Endothelial cell of umbilical vein (primary cell): ENCODE measurements around the gene ALB. TPM values are rescaled to one million over a fixed set of nuclear protein-coding genes. Genes with fewer than 3 reads are reported as not detected.

ENCODE experiments used
- BruUV-seq: library from RNA; stranded (reverse); fragments of 400-500 nt; replicated peaks from 2 replicates; lab custom pipeline; 2021; lab: Mats Ljungman, UMichigan
- CTCF ChIA-PET: fragments of 300-600, 350-600 bp; sonication (Branson Sonifier 250); formaldehyde crosslinking; loops from one replicate; lab custom pipeline; 2021; ENCODE audit warnings: antibody characterized with exemption, inconsistent platforms; lab: Charles Lee
- POLR2A ChIA-PET: fragments of 300-600, 350-600 bp; sonication (Branson Sonifier 250); formaldehyde crosslinking; loops from one replicate; lab custom pipeline; 2021; ENCODE audit warnings: antibody characterized with exemption, inconsistent platforms; lab: Charles Lee
- DNase-seq: peaks from one replicate; pipeline ENCODE4 v3.0.0-alpha.2; 2011; ENCODE audit warnings: low read depth, low spot score
- FAIRE-seq: peaks from 2 replicates; lab custom pipeline; 2011; peaks lifted over from hg19 to GRCh38; lab: Jason Lieb, UNC
- H2AFZ ChIP-seq: 2 replicates; pipeline ENCODE4 v1.6.0; 2012; ENCODE audit warnings: low read depth, low read length, control low read depth, inconsistent platforms
- H3K27ac ChIP-seq: 2 replicates; pipeline ENCODE4 v1.5.1; 2011; ENCODE audit warnings: low read depth, mild to moderate bottlenecking, control low read depth, low read length, moderate library complexity; ENCODE audit not compliant: insufficient read depth
- H3K27me3 ChIP-seq, 2 experiments: 2 replicates each; pipeline versions ENCODE4 v1.6.0 to v1.6.1; 2011; ENCODE audit warnings: low read length in 2 of 2, mixed read lengths in 1 of 2; ENCODE audit not compliant: control insufficient read depth in 2 of 2, insufficient read depth in 2 of 2
- H3K36me3 ChIP-seq, 2 experiments: 2 replicates in 1 of 2; 3 replicates in 1 of 2; pipeline ENCODE4 v1.5.1; 2011; ENCODE audit warnings: low read length in 2 of 2, mild to moderate bottlenecking in 1 of 2, moderate library complexity in 1 of 2; ENCODE audit not compliant: control insufficient read depth in 2 of 2, insufficient read depth in 2 of 2; ENCODE audit errors: extremely low read depth in 1 of 2
- H3K4me1 ChIP-seq: 3 replicates; pipeline ENCODE4 v1.5.1; 2011; ENCODE audit warnings: mild to moderate bottlenecking, low read length; ENCODE audit not compliant: control insufficient read depth, insufficient read depth; ENCODE audit errors: extremely low read depth
- H3K4me2 ChIP-seq: 2 replicates; pipeline ENCODE4 v1.6.1; 2011; ENCODE audit warnings: low read length, control low read depth, mixed read lengths; ENCODE audit not compliant: insufficient read depth
- H3K4me3 ChIP-seq, 3 experiments: fragments of 200-600 bp in 1 of 3; sonication (generic), shearing (Covaris generic) in 1 of 3; replicated peaks in 1 of 3; 2 replicates each; pipeline ENCODE4 v1.5.1; 2011 to 2016; ENCODE audit warnings: control low read depth in 3 of 3, low read length in 3 of 3, mild to moderate bottlenecking in 2 of 3, inconsistent platforms in 1 of 3, low read depth in 1 of 3, moderate library complexity in 1 of 3; ENCODE audit not compliant: insufficient read depth in 1 of 3
- H3K79me2 ChIP-seq: 2 replicates; pipeline ENCODE4 v1.6.0; 2012; ENCODE audit warnings: low read length, inconsistent platforms; ENCODE audit not compliant: control insufficient read depth, insufficient read depth
- H3K9ac ChIP-seq: replicated peaks from 2 replicates; pipeline ENCODE3; 2011; ENCODE audit warnings: low read length, control low read depth; ENCODE audit not compliant: insufficient read depth; ENCODE audit errors: extremely low read depth
- H3K9me1 ChIP-seq: replicated peaks from 3 replicates; pipeline ENCODE4 v1.6.0; 2011; ENCODE audit warnings: mild to moderate bottlenecking, low read length; ENCODE audit not compliant: control insufficient read depth, insufficient read depth; ENCODE audit errors: extremely low read depth
- H3K9me3 ChIP-seq: replicated peaks from 2 replicates; pipeline ENCODE4 v1.5.1; 2012; ENCODE audit warnings: low read length, inconsistent platforms; ENCODE audit not compliant: control insufficient read depth, insufficient read depth
- H4K20me1 ChIP-seq: replicated peaks from 2 replicates; pipeline ENCODE3; 2011; ENCODE audit warnings: mild to moderate bottlenecking, low read length; ENCODE audit not compliant: control insufficient read depth, insufficient read depth; ENCODE audit errors: extremely low read depth
- EZH2 ChIP-seq: IDR thresholded peaks from 2 replicates; pipeline ENCODE4 v1.6.1; 2012; ENCODE audit warnings: borderline replicate concordance, low read depth, mild to moderate bottlenecking, moderate library complexity, low read length, inconsistent platforms; ENCODE audit not compliant: severe bottlenecking
- FOS ChIP-seq: IDR thresholded peaks from 2 replicates; pipeline ENCODE4 v1.6.1; 2011; ENCODE audit warnings: mild to moderate bottlenecking, low read length, moderate library complexity, borderline replicate concordance; ENCODE audit not compliant: insufficient read depth
- GATA2 ChIP-seq: IDR thresholded peaks from 2 replicates; pipeline ENCODE4 v1.7.0; 2011; ENCODE audit warnings: low read depth, mild to moderate bottlenecking, moderate library complexity, mixed read lengths, low read length; ENCODE audit not compliant: insufficient read length, insufficient read depth
- JUN ChIP-seq: IDR thresholded peaks from 2 replicates; pipeline ENCODE4 v1.6.1; 2011; ENCODE audit warnings: borderline replicate concordance, low read depth; ENCODE audit not compliant: insufficient read length, insufficient read depth
- MAX ChIP-seq: IDR thresholded peaks from 2 replicates; pipeline ENCODE4 v1.6.1; 2011; ENCODE audit not compliant: insufficient read depth, insufficient read length
- MYC ChIP-seq: IDR thresholded peaks from one replicate; pipeline ENCODE4 v1.6.1; 2011; ENCODE audit warnings: mild to moderate bottlenecking, low read depth, low read length
- POLR2A ChIP-seq: IDR thresholded peaks from 2 replicates; pipeline ENCODE4 v1.6.1; 2012; ENCODE audit warnings: low read depth, mild to moderate bottlenecking, control low read depth, low read length
- POLR2AphosphoS5 ChIP-seq: IDR thresholded peaks from 2 replicates; pipeline ENCODE4 v1.6.1; 2012; ENCODE audit warnings: low read depth, mild to moderate bottlenecking, control low read depth, low read length, moderate library complexity; ENCODE audit not compliant: insufficient read depth
- dilution Hi-C: fragments of 300-500 bp; cut with MboI; formaldehyde crosslinking; loops from one replicate; pipeline ENCODE4 v1.15.0; 2019; ENCODE audit warnings: low sequenced_read_pairs; ENCODE audit not compliant: extremely low pct_ligation_motif_present
- intact Hi-C: fragments of 100-400 bp; cut with micrococcal nuclease; formaldehyde crosslinking; loops from one replicate; pipeline ENCODE4 v1.10.0; 2022
- polyA plus RNA-seq, 4 experiments: library from polyadenylated mRNA; depleted of rRNA in 3 of 4; stranded (reverse) in 3 of 4; unstranded in 1 of 4; fragments of >200 nt; gene quantifications; 2 replicates each; pipeline versions ENCODE4 v1.2.1 to v1.2.3, GENCODE V29; 2011 to 2012; ENCODE audit warnings: missing spikeins in 1 of 4
- total RNA-seq: library from RNA; stranded (reverse); gene quantifications from 2 replicates; pipeline ENCODE4 v1.2.3, GENCODE V29; 2021
- TF ChIP-seq, protein P1 (sequence below), 2 donors: IDR thresholded peaks; 1 replicate in 1 of 2; 2 replicates in 1 of 2; pipeline ENCODE4 v1.5.1; 2011; ENCODE audit warnings: low read length in 2 of 2, mild to moderate bottlenecking in 2 of 2, moderate library complexity in 2 of 2, control low read depth in 1 of 2, inconsistent platforms in 1 of 2, low read depth in 1 of 2; ENCODE audit not compliant: insufficient read depth in 1 of 2; ENCODE audit errors: extremely low read depth in 1 of 2

ALB gene
- total and polyA plus RNA-seq, 2 donors (not counting 3 experiments of a cell fraction or from before 2014, with no cell fraction given): not detected

DNA sequence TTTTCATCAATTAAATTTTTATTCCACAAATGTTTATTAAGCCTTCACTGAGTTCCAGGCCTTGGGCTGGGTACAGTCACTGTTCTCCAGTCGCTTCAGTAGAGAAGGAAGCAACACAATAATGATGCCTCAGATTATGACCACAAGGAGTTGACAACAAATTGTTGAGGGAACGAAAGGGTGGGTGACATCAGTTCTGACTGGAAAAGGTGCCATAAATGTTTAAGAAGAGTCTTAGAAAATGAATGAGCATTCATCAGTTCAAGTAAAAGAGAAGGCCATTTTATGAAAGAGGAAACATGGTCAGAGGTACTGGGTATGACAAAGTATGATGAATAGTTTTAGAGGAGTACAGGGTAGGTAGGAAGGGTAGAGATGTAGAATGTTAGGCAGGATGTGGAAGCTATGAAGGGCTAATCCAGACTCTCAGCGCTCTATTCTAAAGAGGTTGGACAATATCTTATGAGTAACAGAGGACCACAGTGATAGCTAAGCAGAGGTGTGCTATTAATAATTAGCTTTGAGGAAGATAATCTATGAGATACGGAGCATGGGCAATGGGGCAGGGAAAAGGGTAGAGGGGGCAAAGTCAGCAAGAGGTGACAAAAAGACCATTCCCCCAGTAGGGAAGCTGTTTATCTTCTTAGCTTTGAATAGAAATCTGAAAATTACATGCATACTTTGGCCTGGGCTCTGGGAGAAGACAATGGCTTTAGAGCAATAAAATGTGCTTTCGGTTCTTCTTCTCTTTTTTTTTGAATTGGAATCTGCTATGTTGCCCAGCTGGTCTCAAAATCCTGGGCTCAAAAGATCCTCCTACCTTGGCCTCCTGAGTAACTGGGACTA lies 52.3 kb downstream of the ALB start:
- H3K9me3 ChIP-seq: no peaks in the 10 kb centered on the region
- ChIA-PET CTCF (interaction anchor here (1.2 to 2.4 kb wide), 2 partner anchors 10 to 678 kb away, joined by 3 to 21 read pairs; no protein-coding TSS in a partner anchor), POLR2A (no interaction called here)
- no peak overlapping the region for H3K9ac ChIP-seq
- FAIRE-seq: no peak
- no peak for DNase-seq
- H3K4me1 ChIP-seq: no peaks in the 10 kb centered on the region
- H3K27ac ChIP-seq: no peak overlapping the region
- no peaks in the 10 kb centered on the region for H3K36me3 ChIP-seq
- no TSS peak for BruUV-seq
- H3K4me3 ChIP-seq: no peak overlapping the region
- dilution Hi-C loops: no loop called here
- no peak overlapping the region for H3K4me2 ChIP-seq
- intact Hi-C loops: no loop called here
- H3K27me3 ChIP-seq: peaks cover 3 to 4% of the 10 kb centered on the region in 2 experiments
- no peaks in the 10 kb centered on the region for H3K79me2 ChIP-seq
- no peaks in the 10 kb centered on the region for H3K9me1 ChIP-seq
- no peaks in the 10 kb centered on the region for H4K20me1 ChIP-seq
- no peak overlapping the region for H2AFZ ChIP-seq
- TF ChIP-seq POLR2A (no peak), POLR2AphosphoS5 (no peak)

DNA sequence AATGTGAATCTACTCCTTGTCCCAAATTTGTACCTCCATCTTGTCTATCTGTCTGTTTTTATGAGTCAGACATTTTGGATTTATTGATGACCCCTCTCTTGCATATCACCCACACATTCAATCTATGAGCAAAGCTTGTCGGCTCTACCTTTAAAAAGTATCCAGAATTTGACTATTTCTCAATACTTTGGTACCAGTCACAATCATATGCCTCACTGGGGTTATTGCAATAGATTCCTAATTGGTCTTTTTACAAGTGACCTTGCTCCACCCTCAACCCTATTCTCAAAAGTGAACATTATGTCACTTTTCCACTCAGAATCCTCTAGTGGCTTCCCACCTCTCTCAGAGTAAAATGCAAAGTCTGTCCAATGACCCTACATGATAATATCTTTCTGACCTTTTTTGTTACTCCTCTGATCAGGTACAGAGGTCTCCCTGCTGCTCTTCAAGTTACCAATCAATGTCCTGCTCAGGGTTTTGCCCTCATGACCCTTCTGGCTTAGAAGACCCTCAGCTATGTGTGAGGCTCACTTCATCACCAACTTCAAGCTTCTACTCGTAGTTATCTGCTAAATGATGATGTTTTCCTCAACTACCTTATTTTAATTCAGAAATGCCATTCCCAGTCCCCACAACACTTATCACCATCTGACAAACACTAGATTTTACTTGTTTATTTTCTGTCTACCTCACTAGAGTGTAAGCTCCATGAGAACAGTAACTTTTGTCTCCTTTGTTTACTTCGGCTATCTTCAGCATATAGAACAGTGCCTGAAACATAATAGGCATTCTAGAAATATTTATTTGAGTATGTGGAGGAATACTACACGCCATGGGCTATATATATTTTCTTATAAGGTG lies 54.3 kb downstream of the ALB start:
- Histone ChIP-seq H3K9me3 (no peaks in the 10 kb centered on the region), H3K27me3 (no peaks in the 10 kb centered on the region), H2AFZ (no peak overlapping the region), H3K79me2 (no peaks in the 10 kb centered on the region), H3K27ac (no peak overlapping the region), H3K36me3 (no peaks in the 10 kb centered on the region), H4K20me1 (no peaks in the 10 kb centered on the region), H3K9me1 (no peaks in the 10 kb centered on the region), H3K4me3 (no peak overlapping the region), H3K9ac (no peak overlapping the region), H3K4me2 (no peak overlapping the region), H3K4me1 (no peaks in the 10 kb centered on the region)
- CTCF ChIA-PET: interaction anchor here (1.0 to 2.2 kb wide), 4 partner anchors 9 to 195 kb away, joined by 3 to 15 read pairs (median 3); no protein-coding TSS in a partner anchor
- BruUV-seq: no TSS peak
- POLR2A ChIA-PET: no interaction called here
- dilution Hi-C loops (no loop called here), intact Hi-C loops (no loop called here)
- TF ChIP-seq GATA2: no peak
- TF ChIP-seq POLR2AphosphoS5: no peak
- TF ChIP-seq FOS: no peak
- no peak for TF ChIP-seq EZH2
- TF ChIP-seq POLR2A: no peak
- TF ChIP-seq, protein P1, sequence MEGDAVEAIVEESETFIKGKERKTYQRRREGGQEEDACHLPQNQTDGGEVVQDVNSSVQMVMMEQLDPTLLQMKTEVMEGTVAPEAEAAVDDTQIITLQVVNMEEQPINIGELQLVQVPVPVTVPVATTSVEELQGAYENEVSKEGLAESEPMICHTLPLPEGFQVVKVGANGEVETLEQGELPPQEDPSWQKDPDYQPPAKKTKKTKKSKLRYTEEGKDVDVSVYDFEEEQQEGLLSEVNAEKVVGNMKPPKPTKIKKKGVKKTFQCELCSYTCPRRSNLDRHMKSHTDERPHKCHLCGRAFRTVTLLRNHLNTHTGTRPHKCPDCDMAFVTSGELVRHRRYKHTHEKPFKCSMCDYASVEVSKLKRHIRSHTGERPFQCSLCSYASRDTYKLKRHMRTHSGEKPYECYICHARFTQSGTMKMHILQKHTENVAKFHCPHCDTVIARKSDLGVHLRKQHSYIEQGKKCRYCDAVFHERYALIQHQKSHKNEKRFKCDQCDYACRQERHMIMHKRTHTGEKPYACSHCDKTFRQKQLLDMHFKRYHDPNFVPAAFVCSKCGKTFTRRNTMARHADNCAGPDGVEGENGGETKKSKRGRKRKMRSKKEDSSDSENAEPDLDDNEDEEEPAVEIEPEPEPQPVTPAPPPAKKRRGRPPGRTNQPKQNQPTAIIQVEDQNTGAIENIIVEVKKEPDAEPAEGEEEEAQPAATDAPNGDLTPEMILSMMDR (IDR thresholded peaks at IDR 0.05; ENCODE audit: extremely low read depth in 1 of 2, insufficient read depth in 1 of 2, low read depth in 1 of 2, low read length in 2 of 2): no peak
- TF ChIP-seq JUN: no peak
- no peak for TF ChIP-seq MYC
- TF ChIP-seq MAX: no peak
- no peak for DNase-seq
- FAIRE-seq: no peak
